ENCODE data around the gene TSPAN9. TPM values are rescaled to one million over a fixed set of nuclear protein-coding genes. Genes with fewer than 3 reads are reported as not detected.

The TSPAN9 gene
- polyA plus RNA-seq, 1 donor: 24.9 TPM

GRCh38 chr12:3296409-3296701, 219.2 kb downstream of the TSPAN9 start:
- WGBS (ENCODE audit: insufficient coverage, low lambda C conversion rate): no CpG with 5 or more reads among the region's 6 CpGs

DNA sequence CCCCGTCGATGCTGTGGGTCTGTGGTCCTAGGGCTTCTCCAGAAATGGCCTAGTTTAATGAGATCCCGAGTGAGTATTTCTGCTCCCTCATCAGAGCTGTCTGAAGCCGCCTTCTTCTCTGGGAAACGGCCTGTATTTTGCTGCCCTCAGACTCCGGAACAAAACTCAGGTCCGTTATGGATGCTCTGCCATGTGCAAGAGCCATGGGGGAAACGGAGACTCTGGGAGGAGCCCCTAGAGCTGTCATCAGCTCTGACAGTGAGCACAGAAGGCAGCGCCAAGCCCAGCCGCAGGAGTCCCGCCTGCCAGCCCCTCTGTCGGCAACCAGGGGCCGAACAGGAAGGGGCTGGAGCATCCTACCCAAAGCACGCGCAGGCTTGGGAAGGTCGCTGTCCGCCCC, 221.4 kb downstream of the TSPAN9 start:
- Histone ChIP-seq H3K4me1 (ENCODE audit: control insufficient read depth, insufficient read depth, low read length) (peaks cover 5% of the 10 kb centered on the region), H3K27me3 (ENCODE audit: control insufficient read depth, insufficient read depth, low read length) (peaks cover 18% of the 10 kb centered on the region), H3K4me3 (ENCODE audit: low read length) (no peak overlapping the region), H3K36me3 (ENCODE audit: control insufficient read depth, insufficient read depth, low read length) (no peaks in the 10 kb centered on the region), H3K9me3 (ENCODE audit: control insufficient read depth, low read depth, low read length) (no peaks in the 10 kb centered on the region), H3K27ac (ENCODE audit: low read length) (no peak overlapping the region)
- no CpG with 5 or more reads among the region's 17 CpGs for WGBS (ENCODE audit: insufficient coverage, low lambda C conversion rate)
- no peak for DNase-seq

More at GRCh38 chr12:3296409-3296701, 219.2 kb downstream of the TSPAN9 start:
- Histone ChIP-seq H3K36me3 (ENCODE audit: control insufficient read depth, insufficient read depth, low read length) (no peaks in the 10 kb centered on the region), H3K9me3 (ENCODE audit: control insufficient read depth, low read depth, low read length) (no peaks in the 10 kb centered on the region), H3K4me1 (ENCODE audit: control insufficient read depth, insufficient read depth, low read length) (peaks cover 5% of the 10 kb centered on the region), H3K27ac (ENCODE audit: low read length) (no peak overlapping the region), H3K27me3 (ENCODE audit: control insufficient read depth, insufficient read depth, low read length) (peaks cover 17% of the 10 kb centered on the region), H3K4me3 (ENCODE audit: low read length) (no peak overlapping the region)
- no peak for DNase-seq

DNA sequence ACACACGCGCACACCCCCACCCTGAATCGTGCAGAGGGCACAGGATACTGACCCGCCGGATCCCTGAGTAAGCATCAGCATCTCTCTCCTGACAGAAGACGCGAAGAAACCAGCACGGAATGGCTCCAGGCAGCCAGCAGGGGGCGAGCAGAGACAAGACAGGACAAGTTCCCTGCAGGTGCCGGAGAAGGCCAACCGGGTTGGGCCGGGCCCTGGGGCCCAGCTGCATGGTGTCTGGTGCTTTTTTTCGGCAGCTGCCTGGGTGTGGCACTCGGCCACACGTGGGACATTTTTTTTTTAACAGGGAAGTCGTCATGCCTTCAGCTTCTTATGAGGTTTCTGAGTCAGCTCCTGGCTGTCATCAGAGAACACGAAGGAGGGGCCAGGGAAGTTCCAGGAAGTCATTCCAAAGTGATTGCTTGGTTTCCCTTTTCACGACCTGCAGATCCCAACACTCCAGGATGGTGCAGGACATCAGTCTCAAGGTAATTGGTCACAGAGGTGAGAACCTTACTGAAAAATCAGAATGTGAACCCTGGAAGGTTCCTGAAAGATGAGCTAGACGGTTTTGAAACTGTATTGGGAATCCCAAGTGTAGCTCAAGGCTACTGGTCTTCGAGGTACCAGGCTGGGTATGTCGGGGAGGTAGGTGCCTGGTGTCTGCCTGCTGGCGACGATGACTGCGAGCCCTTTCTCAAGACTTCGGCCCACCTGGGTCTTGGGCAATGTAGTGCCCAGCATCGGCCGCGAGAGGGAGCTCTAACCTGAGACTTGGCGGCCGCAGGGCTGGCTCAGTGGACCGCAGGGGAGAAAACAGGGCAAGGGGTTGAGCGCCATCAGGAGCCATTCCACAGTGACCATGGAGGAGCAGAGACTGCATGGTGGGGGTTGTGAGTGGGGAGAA, 223.0 kb downstream of the TSPAN9 start:
- Histone ChIP-seq H3K4me1 (ENCODE audit: control insufficient read depth, insufficient read depth, low read length) (peaks cover 5% of the 10 kb centered on the region), H3K36me3 (ENCODE audit: control insufficient read depth, insufficient read depth, low read length) (no peaks in the 10 kb centered on the region), H3K4me3 (ENCODE audit: low read length) (no peak overlapping the region), H3K9me3 (ENCODE audit: control insufficient read depth, low read depth, low read length) (no peaks in the 10 kb centered on the region), H3K27ac (ENCODE audit: low read length) (peak overlapping the region; percentile 40), H3K27me3 (ENCODE audit: control insufficient read depth, insufficient read depth, low read length) (peaks cover 20% of the 10 kb centered on the region)
- DNase-seq: peak; percentile 80 to 81
- 0% methylated on average over 1 of the region's 32 CpGs for WGBS (ENCODE audit: insufficient coverage, low lambda C conversion rate)

GRCh38 chr12:3300833-3301401, 223.7 kb downstream of the TSPAN9 start:
- Histone ChIP-seq H3K4me1 (ENCODE audit: control insufficient read depth, insufficient read depth, low read length) (peaks cover 5% of the 10 kb centered on the region), H3K27me3 (ENCODE audit: control insufficient read depth, insufficient read depth, low read length) (peaks cover 20% of the 10 kb centered on the region), H3K27ac (ENCODE audit: low read length) (no peak overlapping the region), H3K9me3 (ENCODE audit: control insufficient read depth, low read depth, low read length) (no peaks in the 10 kb centered on the region), H3K36me3 (ENCODE audit: control insufficient read depth, insufficient read depth, low read length) (no peaks in the 10 kb centered on the region), H3K4me3 (ENCODE audit: low read length) (no peak overlapping the region)
- no CpG with 5 or more reads among the region's 10 CpGs for WGBS (ENCODE audit: insufficient coverage, low lambda C conversion rate)
- no peak for DNase-seq

DNA sequence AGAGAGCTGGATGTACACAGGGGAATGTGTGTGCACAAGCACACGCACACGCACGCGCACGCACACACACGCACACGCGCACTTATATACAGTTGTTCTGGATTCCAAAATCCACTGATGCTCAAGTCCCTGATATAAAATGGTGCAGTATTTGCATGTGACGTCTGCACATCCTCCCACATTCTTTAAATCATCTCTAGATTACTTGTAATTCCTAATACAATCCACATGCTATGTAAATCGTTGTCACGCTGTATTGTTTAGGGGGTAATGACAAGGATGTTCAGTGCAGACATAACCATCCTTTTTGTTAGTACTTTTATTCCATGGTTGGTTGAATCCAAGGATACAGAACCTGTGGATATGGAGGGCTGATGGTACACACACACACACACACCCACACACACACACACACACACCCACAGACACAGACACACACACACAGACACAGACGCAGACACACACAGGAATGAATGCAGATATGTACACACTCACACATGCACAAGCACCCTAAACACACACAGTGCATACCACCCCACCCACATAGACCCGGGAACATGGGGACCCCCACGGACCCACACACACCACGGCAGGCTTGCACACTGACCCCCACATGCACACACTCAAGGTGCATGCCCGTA, 225.3 kb downstream of the TSPAN9 start:
- H3K27ac ChIP-seq (ENCODE audit: low read length): no peak overlapping the region
- no peaks in the 10 kb centered on the region for H3K9me3 ChIP-seq (ENCODE audit: control insufficient read depth, low read depth, low read length)
- H3K4me1 ChIP-seq (ENCODE audit: control insufficient read depth, insufficient read depth, low read length): peaks cover 5% of the 10 kb centered on the region
- no CpG with 5 or more reads among the region's 16 CpGs for WGBS (ENCODE audit: insufficient coverage, low lambda C conversion rate)
- no peak for DNase-seq
- H3K27me3 ChIP-seq (ENCODE audit: control insufficient read depth, insufficient read depth, low read length): peaks cover 20% of the 10 kb centered on the region
- no peaks in the 10 kb centered on the region for H3K36me3 ChIP-seq (ENCODE audit: control insufficient read depth, insufficient read depth, low read length)
- H3K4me3 ChIP-seq (ENCODE audit: low read length): no peak overlapping the region

DNA sequence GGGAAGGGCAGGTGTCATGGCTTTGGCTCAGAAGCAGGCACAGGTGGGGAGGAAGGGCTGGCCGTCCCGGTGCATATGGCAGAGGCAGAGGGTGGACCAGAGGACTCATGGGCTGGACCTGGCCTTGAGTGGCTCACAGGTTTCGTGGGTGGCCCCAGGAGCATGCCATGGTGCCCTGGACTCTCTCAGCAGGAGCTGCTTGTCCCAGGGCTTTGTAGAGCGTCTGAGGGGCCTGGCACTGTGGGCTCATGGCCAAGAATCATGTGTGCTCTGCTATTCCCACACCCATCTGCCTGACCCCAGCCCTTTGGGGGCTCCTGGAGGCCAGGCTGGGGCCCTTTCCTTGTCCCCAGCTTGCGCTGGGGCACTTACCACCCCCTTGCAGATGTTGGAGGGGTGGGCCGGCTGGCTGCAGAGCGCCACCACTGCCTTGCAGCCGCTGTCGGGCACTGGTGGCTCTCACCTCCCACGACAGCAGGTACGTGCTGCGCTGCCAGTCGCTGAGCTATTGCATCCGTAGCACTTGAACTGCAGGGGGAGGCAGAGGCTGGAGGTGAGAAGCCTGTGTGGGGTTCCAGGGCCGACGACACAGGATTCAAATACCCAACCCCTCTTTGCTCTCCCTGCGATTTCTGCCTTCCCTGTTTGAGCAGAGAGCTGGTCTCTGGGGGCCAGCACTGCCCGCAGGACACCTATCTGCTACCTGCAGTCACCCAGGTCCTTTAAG, 226.4 kb downstream of the TSPAN9 start:
- WGBS (ENCODE audit: insufficient coverage, low lambda C conversion rate): no CpG with 5 or more reads among the region's 18 CpGs
- no peak for DNase-seq

GRCh38 chr12:3304436-3305165, 227.4 kb downstream of the TSPAN9 start:
- no peak overlapping the region for H3K27ac ChIP-seq (ENCODE audit: low read length)
- no CpG with 5 or more reads among the region's 30 CpGs for WGBS (ENCODE audit: insufficient coverage, low lambda C conversion rate)
- H3K36me3 ChIP-seq (ENCODE audit: control insufficient read depth, insufficient read depth, low read length): no peaks in the 10 kb centered on the region
- H3K4me3 ChIP-seq (ENCODE audit: low read length): no peak overlapping the region
- peaks cover 5% of the 10 kb centered on the region for H3K4me1 ChIP-seq (ENCODE audit: control insufficient read depth, insufficient read depth, low read length)
- no peak for DNase-seq
- peaks cover 3% of the 10 kb centered on the region for H3K27me3 ChIP-seq (ENCODE audit: control insufficient read depth, insufficient read depth, low read length)
- H3K9me3 ChIP-seq (ENCODE audit: control insufficient read depth, low read depth, low read length): no peaks in the 10 kb centered on the region

More for the DNA sequence above, 226.4 kb downstream of the TSPAN9 start:
- H3K4me3 ChIP-seq (ENCODE audit: low read length): no peak overlapping the region
- H3K9me3 ChIP-seq (ENCODE audit: control insufficient read depth, low read depth, low read length): no peaks in the 10 kb centered on the region
- H3K27me3 ChIP-seq (ENCODE audit: control insufficient read depth, insufficient read depth, low read length): peaks cover 11% of the 10 kb centered on the region
- H3K4me1 ChIP-seq (ENCODE audit: control insufficient read depth, insufficient read depth, low read length): peaks cover 5% of the 10 kb centered on the region
- no peaks in the 10 kb centered on the region for H3K36me3 ChIP-seq (ENCODE audit: control insufficient read depth, insufficient read depth, low read length)
- H3K27ac ChIP-seq (ENCODE audit: low read length): no peak overlapping the region

- DNase-seq: no peak
- H3K36me3 ChIP-seq (ENCODE audit: control insufficient read depth, insufficient read depth, low read length): no peaks in the 10 kb centered on the region
- H3K4me1 ChIP-seq (ENCODE audit: control insufficient read depth, insufficient read depth, low read length): no peaks in the 10 kb centered on the region
- H3K9me3 ChIP-seq (ENCODE audit: control insufficient read depth, low read depth, low read length): no peaks in the 10 kb centered on the region
- WGBS (ENCODE audit: insufficient coverage, low lambda C conversion rate): no CpG with 5 or more reads among the region's 12 CpGs
- no peak overlapping the region for H3K27ac ChIP-seq (ENCODE audit: low read length)
- H3K27me3 ChIP-seq (ENCODE audit: control insufficient read depth, insufficient read depth, low read length): peaks cover 3% of the 10 kb centered on the region
- no peak overlapping the region for H3K4me3 ChIP-seq (ENCODE audit: low read length)
Measured at GRCh38 chr12:3305464-3305863, 228.3 kb downstream of the TSPAN9 start.

DNA sequence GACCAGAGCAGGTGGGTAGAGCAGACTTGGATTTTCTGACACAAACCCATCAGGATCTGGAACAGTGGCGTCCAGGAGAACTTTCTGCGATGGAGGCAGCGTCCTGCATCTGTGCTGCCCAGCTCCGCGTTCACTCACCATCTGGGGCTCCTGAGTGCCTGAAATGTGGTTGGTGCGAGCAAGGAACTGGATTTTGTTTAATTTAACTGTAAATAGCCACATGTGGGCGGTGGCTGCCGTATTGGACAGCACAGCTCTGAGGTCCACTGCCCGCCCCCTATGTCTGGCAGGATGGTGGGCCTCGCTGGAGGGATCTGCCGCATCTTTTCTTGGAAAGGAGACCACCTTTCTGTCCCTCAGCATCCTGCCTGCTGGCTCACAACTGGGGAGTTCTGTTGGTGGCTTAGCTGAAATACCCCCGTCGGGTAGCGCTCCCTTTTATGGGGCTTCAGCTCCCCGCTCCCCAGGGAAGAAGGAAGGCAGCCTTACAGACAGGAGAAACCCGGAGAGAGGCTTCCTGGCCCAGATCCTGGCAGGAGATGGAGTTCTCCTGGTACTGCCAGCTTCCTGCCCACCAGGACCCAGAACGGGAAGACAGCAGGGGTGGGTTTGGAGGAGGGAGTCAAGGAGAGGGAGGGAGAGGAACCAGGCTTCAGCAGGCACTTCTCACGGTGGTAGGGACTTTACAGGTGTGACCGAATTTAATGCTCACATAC, 228.9 kb downstream of the TSPAN9 start:
- no CpG with 5 or more reads among the region's 19 CpGs for WGBS (ENCODE audit: insufficient coverage, low lambda C conversion rate)
- DNase-seq: no peak
- Histone ChIP-seq H3K4me1 (ENCODE audit: control insufficient read depth, insufficient read depth, low read length) (no peaks in the 10 kb centered on the region), H3K36me3 (ENCODE audit: control insufficient read depth, insufficient read depth, low read length) (no peaks in the 10 kb centered on the region), H3K9me3 (ENCODE audit: control insufficient read depth, low read depth, low read length) (no peaks in the 10 kb centered on the region), H3K4me3 (ENCODE audit: low read length) (no peak overlapping the region), H3K27me3 (ENCODE audit: control insufficient read depth, insufficient read depth, low read length) (peaks cover 3% of the 10 kb centered on the region), H3K27ac (ENCODE audit: low read length) (no peak overlapping the region)

All from large intestine (tissue), 3 donors.